KMS-11 (cell line): Measurements from ENCODE around the gene TOB2.

Experiments used
- H2AFZ ChIP-seq: fragments of 200-600 bp; sonication (generic); 2 replicates; pipeline ENCODE4 v1.6.1; 2016; ENCODE audit warnings: antibody characterized with exemption, mixed run types, low read depth
- H3K27ac ChIP-seq: fragments of 200-600 bp; sonication (generic); 2 replicates; pipeline ENCODE4 v1.6.1; 2016; ENCODE audit warnings: mild to moderate bottlenecking, mixed run types
- H3K27me3 ChIP-seq: fragments of 200-600 bp; sonication (generic); 2 replicates; pipeline ENCODE4 v1.6.1; 2017; ENCODE audit warnings: mild to moderate bottlenecking, low read depth, mixed run types, moderate library complexity; ENCODE audit not compliant: insufficient read depth
- H3K36me3 ChIP-seq: fragments of 200-600 bp; sonication (generic); 2 replicates; pipeline ENCODE4 v1.6.1; 2017; ENCODE audit warnings: mild to moderate bottlenecking, mixed run types; ENCODE audit not compliant: insufficient read depth
- H3K4me1 ChIP-seq: fragments of 200-600 bp; sonication (generic); 2 replicates; pipeline ENCODE4 v1.6.1; 2016; ENCODE audit warnings: mild to moderate bottlenecking, low read depth, mixed run types; ENCODE audit not compliant: poor library complexity, severe bottlenecking
- H3K4me2 ChIP-seq: fragments of 200-600 bp; sonication (generic); 2 replicates; pipeline ENCODE4 v1.7.0; 2016; ENCODE audit warnings: mild to moderate bottlenecking, mixed run types
- H3K4me3 ChIP-seq: fragments of 200-600 bp; sonication (generic); IDR thresholded peaks from 2 replicates; pipeline ENCODE4 v1.6.1; 2017; ENCODE audit warnings: low read depth, low read length, mixed read lengths; ENCODE audit not compliant: insufficient read depth
- H3K79me2 ChIP-seq: fragments of 200-600 bp; sonication (generic); 2 replicates; pipeline ENCODE4 v1.6.1; 2016; ENCODE audit warnings: low read depth, mixed run types; ENCODE audit not compliant: insufficient read depth
- H3K9ac ChIP-seq: fragments of 200-600 bp; sonication (generic); 2 replicates; pipeline ENCODE4 v1.6.1; 2016; ENCODE audit warnings: mild to moderate bottlenecking, mixed run types
- H4K20me1 ChIP-seq: fragments of 200-600 bp; sonication (generic); 2 replicates; pipeline ENCODE4 v1.6.1; 2016; ENCODE audit warnings: mild to moderate bottlenecking, mixed run types; ENCODE audit not compliant: insufficient read depth
- CTCF ChIP-seq: fragments of 200-600 bp; sonication (generic); conservative IDR thresholded peaks from 2 replicates; pipeline ENCODE4 v1.6.1; 2017; ENCODE audit warnings: low read depth, mild to moderate bottlenecking, antibody characterized with exemption, low read length, moderate library complexity, mixed read lengths

The TOB2 gene

GRCh38 chr22:41459431-41459830, 12.8 kb upstream of the TOB2 start:
- H3K4me3 ChIP-seq, result no peak overlapping the region
- H3K27me3 ChIP-seq, result no peaks in the 10 kb centered on the region
- H3K27ac ChIP-seq, result no peak overlapping the region
- H3K9ac ChIP-seq, result no peak overlapping the region
- no peaks in the 10 kb centered on the region for H4K20me1 ChIP-seq
- no peak for TF ChIP-seq CTCF
- no peaks in the 10 kb centered on the region; the same call in 1 of the 2 replicates for H3K36me3 ChIP-seq
- H3K4me2 ChIP-seq, result no peak overlapping the region
- peaks cover 6% of the 10 kb centered on the region; the same call in 1 of the 2 replicates for H3K79me2 ChIP-seq
- no peaks in the 10 kb centered on the region for H3K4me1 ChIP-seq
- H2AFZ ChIP-seq, result no peak overlapping the region

GRCh38 chr22:41458161-41458728, 11.6 kb upstream of the TOB2 start:
- H2AFZ ChIP-seq, result no peak overlapping the region
- H3K4me1 ChIP-seq, result no peaks in the 10 kb centered on the region
- H4K20me1 ChIP-seq, result no peaks in the 10 kb centered on the region
- H3K27ac ChIP-seq, result no peak overlapping the region
- no peak for TF ChIP-seq CTCF
- H3K9ac ChIP-seq, result no peak overlapping the region
- H3K79me2 ChIP-seq, result peaks cover 6% of the 10 kb centered on the region; the same call in 1 of the 2 replicates
- no peak overlapping the region for H3K4me3 ChIP-seq
- no peak overlapping the region for H3K4me2 ChIP-seq
- H3K36me3 ChIP-seq, result no peaks in the 10 kb centered on the region; the same call in 1 of the 2 replicates
- no peaks in the 10 kb centered on the region for H3K27me3 ChIP-seq

- peak overlapping the region; percentile 59 for H2AFZ ChIP-seq
- H3K4me3 ChIP-seq, result no peak overlapping the region
- H3K4me2 ChIP-seq, result peak overlapping the region; percentile 90
- H3K79me2 ChIP-seq, result peaks cover 40% of the 10 kb centered on the region
- H3K9ac ChIP-seq, result peak overlapping the region; percentile 99
- H3K36me3 ChIP-seq, result no peaks in the 10 kb centered on the region
- H3K4me1 ChIP-seq, result peaks cover 15% of the 10 kb centered on the region
- TF ChIP-seq CTCF, result no peak
- peak overlapping the region; percentile 97 for H3K27ac ChIP-seq
- H4K20me1 ChIP-seq, result no peaks in the 10 kb centered on the region
- no peaks in the 10 kb centered on the region for H3K27me3 ChIP-seq
These were observed 1.7 kb upstream of the TOB2 start for GRCh38 chr22:41448189-41448808.

GRCh38 chr22:41447435-41448188, 1.0 kb upstream of the TOB2 start:
- H2AFZ ChIP-seq, result peak overlapping the region; percentile 59
- no peaks in the 10 kb centered on the region for H3K36me3 ChIP-seq
- TF ChIP-seq CTCF, result no peak
- peaks cover 21% of the 10 kb centered on the region for H3K4me1 ChIP-seq
- peak overlapping the region; percentile 99 for H3K9ac ChIP-seq
- no peak overlapping the region for H3K4me3 ChIP-seq
- no peaks in the 10 kb centered on the region; the same call in 1 of the 2 replicates for H4K20me1 ChIP-seq
- H3K27ac ChIP-seq, result peak overlapping the region; percentile 97
- peak overlapping the region; percentile 90 for H3K4me2 ChIP-seq
- H3K27me3 ChIP-seq, result no peaks in the 10 kb centered on the region
- peaks cover 47% of the 10 kb centered on the region for H3K79me2 ChIP-seq
